Mammary epithelial cell (primary cell): ENCODE results near the gene USPL1.

Experiments used
- CTCF ChIP-seq, 2 donors: IDR thresholded peaks in 1 of 2; conservative IDR thresholded peaks in 1 of 2; 2 replicates each; pipeline ENCODE4 v1.5.1; 2011 to 2012; ENCODE audit warnings: inconsistent platforms in 2 of 2, low read length in 2 of 2, mild to moderate bottlenecking in 2 of 2, control low read depth in 1 of 2, low read depth in 1 of 2; ENCODE audit not compliant: insufficient read depth in 1 of 2; ENCODE audit errors: extremely low read depth in 1 of 2
- EZH2 ChIP-seq: IDR thresholded peaks from 2 replicates; pipeline ENCODE4 v1.6.1; 2012; ENCODE audit warnings: low read length, inconsistent platforms, borderline replicate concordance

GRCh38 chr13:30581582-30581981 is 36.1 kb upstream of the USPL1 start:
- TF ChIP-seq CTCF (conservative IDR thresholded peaks at IDR 0.05 in 1 of 2, IDR thresholded peaks at IDR 0.05 in 1 of 2; ENCODE audit: extremely low read depth in 1 of 2, insufficient read depth in 1 of 2, low read depth in 1 of 2, low read length in 2 of 2) (peak; percentile 42 to 54), EZH2 (no peak)
